K562 (cell line): ENCODE measurements around the gene KRABD2.
A peak's percentile ranks its signal among the peaks of the same experiment; 100 is the strongest.

ENCODE experiments used
- ATAC-seq: fragments of 200-7000 bp; cut with Tn5 transposase; 3 replicates; pipeline ENCODE4 v1.9.1; 2020; ENCODE audit warnings: moderate library complexity
- BruUV-seq: library from RNA; stranded (reverse); fragments of 400-500 nt; replicated peaks from 2 replicates; lab custom pipeline; 2021; lab: Mats Ljungman, UMichigan
- CTCF ChIA-PET: fragments of 300-600 bp; formaldehyde crosslinking; extraction: SDS; loops from one replicate; lab custom pipeline; 2021; ENCODE audit warnings: low intra/inter-chr PET ratio; lab: Yijun Ruan, JAX
- POLR2A ChIA-PET: fragments of 300-600, 350-650 bp; sonication (Branson Sonifier 250); formaldehyde crosslinking; extraction: SDS; loops from one replicate; lab custom pipeline; 2021; ENCODE audit warnings: antibody characterized with exemption, inconsistent platforms; lab: Yijun Ruan, JAX
- DNase-seq, 4 experiments: peaks; one replicate each; pipeline versions ENCODE4 v3.0.0 to v3.0.0-alpha.2; 2011 to 2018; ENCODE audit warnings: low spot score in 3 of 4, mixed read lengths in 3 of 4; ENCODE audit errors: extremely low read depth in 1 of 4
- FAIRE-seq: peaks from 2 replicates; lab custom pipeline; 2011; peaks lifted over from hg19 to GRCh38; lab: Jason Lieb, UNC
- H2AFZ ChIP-seq: 2 replicates; pipeline ENCODE4 v1.6.0; 2011; ENCODE audit warnings: low read depth, low read length, control low read depth, inconsistent platforms
- H3K27ac ChIP-seq: fragments of 200-600 bp; 3 replicates; pipeline ENCODE4 v1.8.0; 2011; ENCODE audit warnings: low read depth, mild to moderate bottlenecking, control low read depth, inconsistent platforms, low read length, moderate library complexity, mixed read lengths; ENCODE audit errors: extremely low read depth
- H3K27me3 ChIP-seq, 2 experiments: fragments of 300-600 bp in 1 of 2; 2 replicates in 1 of 2; 3 replicates in 1 of 2; pipeline versions ENCODE4 v1.6.0 to v1.8.0; 2011; ENCODE audit warnings: inconsistent platforms in 2 of 2, low read length in 2 of 2, mild to moderate bottlenecking in 1 of 2, mixed read lengths in 1 of 2, moderate library complexity in 1 of 2; ENCODE audit not compliant: control insufficient read depth in 2 of 2, insufficient read depth in 2 of 2
- H3K36me3 ChIP-seq: fragments of 300-600 bp; 3 replicates; pipeline ENCODE4 v1.8.0; 2011; ENCODE audit warnings: mild to moderate bottlenecking, low read length, inconsistent platforms; ENCODE audit not compliant: control insufficient read depth, insufficient read depth
- H3K4me1 ChIP-seq, 2 experiments: fragments of 200-600 bp in 1 of 2; replicated peaks in 1 of 2; 2 replicates in 1 of 2; 3 replicates in 1 of 2; pipeline versions ENCODE4 v1.5.1 to v1.8.0; 2011; ENCODE audit warnings: inconsistent platforms in 2 of 2, low read length in 2 of 2, mild to moderate bottlenecking in 1 of 2, mixed read lengths in 1 of 2, moderate library complexity in 1 of 2; ENCODE audit not compliant: control insufficient read depth in 2 of 2, insufficient read depth in 2 of 2
- H3K4me2 ChIP-seq: 2 replicates; pipeline ENCODE4 v1.6.1; 2011; ENCODE audit warnings: low read length, control low read depth, inconsistent platforms, mixed read lengths; ENCODE audit not compliant: insufficient read depth
- H3K4me3 ChIP-seq: fragments of 200-600 bp; sonication (generic), shearing (Covaris generic); 2 replicates; pipeline ENCODE4 v1.5.1; 2016; ENCODE audit warnings: control low read depth, inconsistent platforms
- H3K79me2 ChIP-seq: fragments of 200-600 bp; 3 replicates; pipeline ENCODE4 v1.8.0; 2011; ENCODE audit warnings: low read length, inconsistent platforms; ENCODE audit not compliant: control insufficient read depth, insufficient read depth
- H3K9ac ChIP-seq, 2 experiments: 2 replicates each; pipeline versions ENCODE4 v1.6.0 to v1.6.1; 2011; ENCODE audit warnings: low read depth in 2 of 2, low read length in 2 of 2, control low read depth in 1 of 2, inconsistent platforms in 1 of 2, mild to moderate bottlenecking in 1 of 2, mixed read lengths in 1 of 2; ENCODE audit not compliant: insufficient read depth in 1 of 2
- H3K9me1 ChIP-seq: one replicate; pipeline ENCODE4 v1.6.0; 2011; ENCODE audit warnings: inconsistent platforms, mild to moderate bottlenecking, low read length, moderate library complexity; ENCODE audit not compliant: control insufficient read depth, insufficient read depth
- H3K9me3 ChIP-seq: replicated peaks from 2 replicates; pipeline ENCODE4 v1.5.1; 2011; ENCODE audit warnings: low read depth, low read length, inconsistent platforms; ENCODE audit not compliant: control insufficient read depth, insufficient read depth
- H4K20me1 ChIP-seq: replicated peaks from 2 replicates; pipeline ENCODE4 v1.6.1; 2011; ENCODE audit warnings: low read length, inconsistent platforms, mixed read lengths; ENCODE audit not compliant: control insufficient read depth, insufficient read depth
- C11orf30 ChIP-seq: fragments of 450-650 bp; IDR thresholded peaks from 2 replicates; pipeline ENCODE4 v1.6.1; 2016; ENCODE audit warnings: low read depth, mild to moderate bottlenecking
- ELK3 ChIP-seq: fragments of 450-650 bp; formaldehyde crosslinking; IDR thresholded peaks from 2 replicates; pipeline ENCODE4 v1.4.0; 2020; ENCODE audit warnings: mild to moderate bottlenecking
- FOXK2 ChIP-seq, 2 experiments: fragments of 450-650 bp; IDR thresholded peaks in 1 of 2; conservative IDR thresholded peaks in 1 of 2; 2 replicates each; pipeline ENCODE4 v1.6.1; 2016; ENCODE audit warnings: low read depth in 2 of 2, mild to moderate bottlenecking in 1 of 2
- GATA2 ChIP-seq: sonication (generic); formaldehyde crosslinking; IDR thresholded peaks from 2 replicates; pipeline ENCODE4 v1.4.0; 2020; ENCODE audit warnings: mild to moderate bottlenecking, missing genetic modification reagents
- HDAC2 ChIP-seq: fragments of 450-650 bp; IDR thresholded peaks from 2 replicates; pipeline ENCODE4 v1.6.1; 2016; ENCODE audit warnings: mild to moderate bottlenecking
- NFE2L1 ChIP-seq: fragments of 450-650 bp; IDR thresholded peaks from 2 replicates; pipeline ENCODE4 v1.6.1; 2016; ENCODE audit warnings: missing genetic modification characterization, low read depth, mild to moderate bottlenecking, missing compliant biosample characterization, moderate library complexity, borderline replicate concordance
- PYGO2 ChIP-seq: fragments of 450-650 bp; IDR thresholded peaks from 2 replicates; pipeline ENCODE4 v1.6.1; 2016; ENCODE audit warnings: mild to moderate bottlenecking, missing genetic modification characterization, moderate library complexity, missing compliant biosample characterization
- RFX1 ChIP-seq: fragments of 450-650 bp; IDR thresholded peaks from 2 replicates; pipeline ENCODE4 v1.6.1; 2016; ENCODE audit warnings: mild to moderate bottlenecking, moderate library complexity
- ZFP30 ChIP-seq: fragments of 250-450 bp; sonication (Bioruptor Pico); IDR thresholded peaks from 2 replicates; pipeline ENCODE4 v1.8.0; 2022; ENCODE audit warnings: moderate library complexity, mild to moderate bottlenecking, inconsistent platforms, borderline replicate concordance
- ZNF318 ChIP-seq, 2 experiments: fragments of 450-650 bp; IDR thresholded peaks; 2 replicates each; pipeline ENCODE4 v1.6.1; 2016; ENCODE audit warnings: mild to moderate bottlenecking in 2 of 2, borderline replicate concordance in 1 of 2, low read depth in 1 of 2, moderate library complexity in 1 of 2
- WGBS: fragments of 100-300 bp; shearing (Covaris generic); methylation state at CpG from one replicate; pipeline ENCODE4 v1.1.6; 2016; ENCODE audit warnings: low coverage, mixed read lengths; ENCODE audit not compliant: insufficient coverage; ENCODE audit errors: missing lambda C conversion rate; 5-methylcytosine and 5-hydroxymethylcytosine counted together
- in situ Hi-C: fragments of 300-500 bp; cut with MboI; formaldehyde crosslinking; loops from 4 replicates; pipeline ENCODE4 v1.15.0; 2018; ENCODE audit warnings: inconsistent platforms, mixed read lengths
- intact Hi-C: fragments of 100-400 bp; cut with micrococcal nuclease; formaldehyde crosslinking; loops from 2 replicates; pipeline ENCODE4 v1.14.2; 2022

KRABD2 gene

GRCh38 chr17:8420041-8420934, 43.8 kb upstream of the KRABD2 start:
- no peak overlapping the region for H3K4me3 ChIP-seq
- DNase-seq (peak; percentile 72 to 96 (median 76)), FAIRE-seq (peak; percentile 99), ATAC-seq (peak; percentile 88)
- peak overlapping the region; percentile 64 for H3K4me2 ChIP-seq
- H3K79me2 ChIP-seq = no peaks in the 10 kb centered on the region
- no peaks in the 10 kb centered on the region for H3K27me3 ChIP-seq
- no TSS peak for BruUV-seq
- WGBS = 3% methylated on average over 5 of the region's 5 CpGs
- no peaks in the 10 kb centered on the region for H3K9me3 ChIP-seq
- peak overlapping the region; percentile 86 for H3K27ac ChIP-seq
- H3K36me3 ChIP-seq = no peaks in the 10 kb centered on the region
- ChIA-PET POLR2A (interaction anchor here (0.7 to 1.8 kb wide), 13 partner anchors 8 to 326 kb away, joined by 3 to 12 read pairs (median 4); partner anchors contain the start of genes KRABD2 and NDEL1), CTCF (interaction anchor here (0.5 kb wide), 1 partner anchor 508 kb away, joined by 3 read pairs; no protein-coding TSS in a partner anchor)
- no peaks in the 10 kb centered on the region for H4K20me1 ChIP-seq
- peak overlapping the region in 1 of 2 experiments; percentile 50; a peak in 2 of 4 replicates for H3K9ac ChIP-seq
- intact Hi-C loops (no loop called here), in situ Hi-C loops (no loop called here)
- peaks cover 0 to 25% of the 10 kb centered on the region in 2 experiments; a peak in 3 of 5 replicates for H3K4me1 ChIP-seq
- H2AFZ ChIP-seq = peak overlapping the region; percentile 78
- H3K9me1 ChIP-seq = no peaks in the 10 kb centered on the region
- TF ChIP-seq PYGO2 = no peak
- no peak for TF ChIP-seq ELK3 (CRISPR knock-in tag)
- TF ChIP-seq GATA2 (CRISPR knock-in tag) = peak; percentile 61; the same call in 1 of the 2 replicates
- peak; percentile 91 to 92 for TF ChIP-seq FOXK2 (conservative IDR thresholded peaks at IDR 0.05 in 1 of 2, IDR thresholded peaks at IDR 0.05 in 1 of 2; ENCODE audit: low read depth in 2 of 2)
- TF ChIP-seq C11orf30 = peak; percentile 76
- no peak for TF ChIP-seq RFX1
- peak in 1 of 2 experiments; percentile 80; a peak in 2 of 4 replicates for TF ChIP-seq ZNF318 (IDR thresholded peaks at IDR 0.05; ENCODE audit: borderline replicate concordance in 1 of 2, low read depth in 1 of 2)
- TF ChIP-seq NFE2L1 (tag) = no peak
- TF ChIP-seq ZFP30 (CRISPR knock-in tag) = no peak
- 0 out of 2 replicates have a peak, but pooled peaks have one; percentile 63 for TF ChIP-seq HDAC2
